ENCODE results near the gene SLC66A1. TPM values are rescaled to one million over a fixed set of nuclear protein-coding genes. Genes with fewer than 3 reads are reported as not detected.

The SLC66A1 gene
- total RNA-seq, 1 donor from 2014 or later: 14.6 TPM

DNA sequence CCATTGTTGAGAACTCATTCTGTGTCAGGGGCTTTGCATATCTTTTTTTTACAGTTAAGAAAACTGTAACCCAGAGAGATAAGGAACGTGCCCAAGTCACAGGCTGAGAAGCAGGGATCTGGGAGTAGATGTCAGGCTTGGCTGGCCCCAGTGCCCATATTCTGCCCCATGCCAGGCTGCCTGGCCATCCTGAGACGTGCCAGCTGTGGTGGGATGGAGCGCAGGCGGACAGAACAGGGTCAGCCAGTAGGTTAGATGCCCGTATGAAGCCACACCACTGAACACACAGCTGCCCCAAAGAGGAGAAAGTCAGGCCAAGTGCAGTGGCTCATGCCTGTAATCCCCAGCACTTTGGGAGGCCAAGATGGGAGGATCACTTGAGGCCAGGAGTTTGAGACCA is 55.9 kb downstream of the SLC66A1 start:
- Histone ChIP-seq H3K36me3 (ENCODE audit: control insufficient read depth in 3 of 3, insufficient read depth in 3 of 3, low read length in 3 of 3) (peaks cover 0 to 10% (median 3%) of the 10 kb centered on the region in 3 donors), H3K4me3 (ENCODE audit: low read length in 3 of 3) (no peak overlapping the region), H3K27ac (ENCODE audit: low read depth, low read length) (no peak overlapping the region), H3K9ac (ENCODE audit: low read depth in 1 of 3, low read length in 3 of 3) (no peak overlapping the region), H3K27me3 (ENCODE audit: control insufficient read depth in 3 of 3, insufficient read depth in 3 of 3, low read length in 3 of 3) (no peaks in the 10 kb centered on the region), H3K9me3 (ENCODE audit: control insufficient read depth in 3 of 3, low read length in 3 of 3) (no peaks in the 10 kb centered on the region), H3K4me1 (ENCODE audit: control insufficient read depth in 3 of 3, insufficient read depth in 3 of 3, low read length in 3 of 3) (peaks cover 12 to 23% (median 15%) of the 10 kb centered on the region in 3 donors)

DNA sequence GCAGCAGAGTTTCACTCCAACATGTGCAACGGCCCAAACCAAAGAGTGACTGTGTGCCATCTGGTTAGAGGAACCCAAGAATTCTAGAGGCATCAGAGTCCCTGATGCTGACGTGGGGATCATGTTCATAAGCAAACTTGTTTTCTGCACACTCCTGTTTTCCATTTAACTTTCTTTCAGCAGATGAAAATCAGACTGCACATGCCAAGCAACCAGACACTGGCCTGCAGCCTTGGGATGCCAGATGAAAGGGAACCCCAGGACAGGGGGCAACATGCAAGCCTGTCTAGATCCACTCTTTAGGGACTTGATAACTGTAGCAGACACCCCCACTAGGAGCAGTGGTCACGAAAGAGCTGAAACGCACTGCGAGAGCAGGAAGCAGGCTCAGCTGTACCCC is 56.8 kb downstream of the SLC66A1 start:
- Histone ChIP-seq H3K27ac (ENCODE audit: low read depth, low read length) (no peak overlapping the region), H3K27me3 (ENCODE audit: control insufficient read depth in 3 of 3, insufficient read depth in 3 of 3, low read length in 3 of 3) (no peaks in the 10 kb centered on the region), H3K9ac (ENCODE audit: low read depth in 1 of 3, low read length in 3 of 3) (no peak overlapping the region)

DNA sequence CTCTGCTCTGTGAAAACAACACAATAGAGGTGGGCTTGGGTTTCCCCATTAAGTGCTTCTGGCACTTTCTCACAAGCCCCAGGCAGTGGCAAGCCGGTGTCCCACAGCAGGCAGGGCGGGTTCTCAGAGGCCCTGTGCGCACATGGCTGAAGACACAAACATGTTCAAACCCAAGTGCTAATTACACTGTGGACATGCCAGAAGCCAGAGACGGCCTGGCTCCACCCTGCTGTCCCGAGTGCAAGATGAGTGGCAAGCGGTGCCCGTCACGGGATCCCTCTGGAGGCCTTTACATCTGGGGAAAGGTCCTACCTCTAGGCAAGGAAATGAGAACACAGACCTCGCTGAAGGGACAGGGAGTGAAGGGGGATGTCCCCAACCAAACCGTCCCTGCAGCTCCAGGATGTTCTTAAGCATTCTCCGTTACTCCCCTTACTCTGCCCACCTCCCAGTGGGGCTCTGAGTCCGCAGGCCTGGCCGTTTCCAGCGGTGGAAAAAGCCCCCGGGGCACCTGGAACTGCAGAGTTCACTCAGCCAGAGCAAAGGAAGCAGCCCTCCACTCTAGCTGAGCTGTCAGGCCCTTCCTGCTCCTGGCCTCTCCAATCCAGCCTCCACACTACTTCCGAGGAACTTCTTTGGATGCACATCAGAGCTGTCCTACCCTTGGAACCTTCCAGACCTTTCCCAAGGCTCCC is 57.4 kb downstream of the SLC66A1 start:
- H3K4me3 ChIP-seq (ENCODE audit: low read length in 3 of 3): no peak overlapping the region
- H3K9ac ChIP-seq (ENCODE audit: low read depth in 1 of 3, low read length in 3 of 3): peak overlapping the region in 1 of 3 donors; percentile 25
- peaks cover 12 to 21% (median 14%) of the 10 kb centered on the region in 3 donors for H3K4me1 ChIP-seq (ENCODE audit: control insufficient read depth in 3 of 3, insufficient read depth in 3 of 3, low read length in 3 of 3)
- no peak overlapping the region for H3K27ac ChIP-seq (ENCODE audit: low read depth, low read length)
- H3K9me3 ChIP-seq (ENCODE audit: control insufficient read depth in 3 of 3, low read length in 3 of 3): no peaks in the 10 kb centered on the region
- H3K27me3 ChIP-seq (ENCODE audit: control insufficient read depth in 3 of 3, insufficient read depth in 3 of 3, low read length in 3 of 3): no peaks in the 10 kb centered on the region
- H3K36me3 ChIP-seq (ENCODE audit: control insufficient read depth in 3 of 3, insufficient read depth in 3 of 3, low read length in 3 of 3): peaks cover 0 to 11% (median 5%) of the 10 kb centered on the region in 3 donors

More for the DNA sequence above, 56.8 kb downstream of the SLC66A1 start:
- Histone ChIP-seq H3K4me3 (ENCODE audit: low read length in 3 of 3) (no peak overlapping the region), H3K36me3 (ENCODE audit: control insufficient read depth in 3 of 3, insufficient read depth in 3 of 3, low read length in 3 of 3) (peaks cover 0 to 11% (median 3%) of the 10 kb centered on the region in 3 donors), H3K9me3 (ENCODE audit: control insufficient read depth in 3 of 3, low read length in 3 of 3) (no peaks in the 10 kb centered on the region), H3K4me1 (ENCODE audit: control insufficient read depth in 3 of 3, insufficient read depth in 3 of 3, low read length in 3 of 3) (peaks cover 15 to 17% (median 15%) of the 10 kb centered on the region in 3 donors)

DNA sequence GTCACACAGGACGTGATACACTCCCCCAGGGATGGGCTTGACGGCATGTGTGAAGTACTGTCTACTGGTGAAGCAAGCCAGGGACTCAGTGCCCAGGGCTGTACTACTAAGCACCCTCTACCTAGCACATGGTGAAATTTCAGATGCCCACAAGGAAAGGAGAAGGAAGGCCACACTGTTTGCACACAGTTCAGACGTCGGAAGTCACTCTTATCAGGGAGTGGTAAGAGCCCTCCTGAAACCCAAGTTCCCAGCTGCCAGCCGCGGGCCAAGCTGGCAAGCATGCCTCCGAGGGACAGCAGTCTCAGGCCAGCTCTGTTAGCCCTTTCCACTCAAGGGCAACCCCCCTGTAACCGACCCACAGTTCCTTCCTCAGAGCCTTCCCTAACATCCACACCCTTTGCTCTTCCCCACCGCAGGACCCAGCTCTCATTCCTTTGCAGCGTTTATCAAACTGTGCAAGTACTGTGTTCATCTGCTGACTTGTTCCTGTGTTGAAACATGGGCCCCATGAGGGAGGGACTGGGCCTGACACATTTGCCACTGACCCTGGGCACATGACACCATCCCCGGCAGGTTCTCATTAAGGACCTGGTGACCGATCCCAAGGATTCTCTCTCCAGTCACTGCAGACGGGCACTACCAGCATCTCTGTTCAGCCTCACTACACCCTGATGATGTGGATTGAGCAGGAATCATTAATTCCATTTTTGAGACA is 58.5 kb downstream of the SLC66A1 start:
- H3K36me3 ChIP-seq (ENCODE audit: control insufficient read depth in 3 of 3, insufficient read depth in 3 of 3, low read length in 3 of 3): peaks cover 8 to 15% (median 10%) of the 10 kb centered on the region in 3 donors
- H3K4me3 ChIP-seq (ENCODE audit: low read length in 3 of 3): no peak overlapping the region
- no peaks in the 10 kb centered on the region for H3K9me3 ChIP-seq (ENCODE audit: control insufficient read depth in 3 of 3, low read length in 3 of 3)
- peaks cover 14 to 23% (median 16%) of the 10 kb centered on the region in 3 donors for H3K4me1 ChIP-seq (ENCODE audit: control insufficient read depth in 3 of 3, insufficient read depth in 3 of 3, low read length in 3 of 3)
- H3K27ac ChIP-seq (ENCODE audit: low read depth, low read length): no peak overlapping the region
- no peaks in the 10 kb centered on the region for H3K27me3 ChIP-seq (ENCODE audit: control insufficient read depth in 3 of 3, insufficient read depth in 3 of 3, low read length in 3 of 3)
- H3K9ac ChIP-seq (ENCODE audit: low read depth in 1 of 3, low read length in 3 of 3): no peak overlapping the region

DNA sequence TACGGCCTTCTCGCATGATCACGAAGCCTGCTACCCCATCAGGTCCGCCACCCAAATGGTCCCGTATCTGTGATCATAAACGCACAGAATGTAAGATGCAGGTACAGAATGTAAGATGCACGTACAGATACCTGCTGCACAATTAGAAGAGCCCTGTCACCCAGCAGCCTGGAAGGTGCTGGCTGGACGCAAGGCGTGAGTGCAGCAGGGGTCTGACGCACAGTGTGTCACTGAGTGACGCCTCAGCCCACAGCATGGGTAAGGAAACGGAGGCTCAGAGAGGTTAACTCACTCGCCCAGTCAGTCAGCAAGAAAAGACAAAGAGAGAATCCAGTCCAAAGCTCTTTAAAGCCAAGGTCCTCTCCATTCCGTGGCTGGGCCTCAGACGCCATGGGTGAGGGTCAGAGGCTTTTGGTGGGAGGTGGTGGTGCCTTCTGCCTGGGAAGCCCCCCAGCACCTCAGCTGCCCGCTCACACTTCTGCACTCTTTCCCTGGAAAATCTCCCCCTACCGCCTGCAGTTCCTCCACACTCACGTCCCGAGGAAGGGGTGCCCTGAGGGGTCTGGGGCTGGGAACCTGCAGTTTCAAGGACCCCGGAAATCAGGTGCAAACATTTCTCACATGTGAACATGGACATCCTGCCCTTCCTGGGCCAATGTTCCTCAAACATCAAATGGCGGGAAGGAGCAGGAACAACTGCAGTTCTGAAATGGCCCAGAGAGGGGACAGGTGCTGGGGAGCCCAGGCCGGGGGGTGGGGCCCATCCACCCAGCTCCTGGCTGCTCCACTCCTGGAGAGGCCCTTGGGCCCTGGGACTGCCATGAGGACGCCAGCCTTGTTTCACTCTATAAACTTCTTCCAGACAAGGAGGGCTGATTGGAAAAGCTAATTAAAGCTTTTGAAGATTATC is 59.4 kb downstream of the SLC66A1 start:
- H3K4me3 ChIP-seq (ENCODE audit: low read length in 3 of 3): no peak overlapping the region
- no peaks in the 10 kb centered on the region for H3K9me3 ChIP-seq (ENCODE audit: control insufficient read depth in 3 of 3, low read length in 3 of 3)
- peak overlapping the region in 1 of 3 donors; percentile 16 for H3K9ac ChIP-seq (ENCODE audit: low read depth in 1 of 3, low read length in 3 of 3)
- H3K27me3 ChIP-seq (ENCODE audit: control insufficient read depth in 3 of 3, insufficient read depth in 3 of 3, low read length in 3 of 3): no peaks in the 10 kb centered on the region
- no peak overlapping the region for H3K27ac ChIP-seq (ENCODE audit: low read depth, low read length)
- peaks cover 15 to 17% (median 17%) of the 10 kb centered on the region in 3 donors for H3K36me3 ChIP-seq (ENCODE audit: control insufficient read depth in 3 of 3, insufficient read depth in 3 of 3, low read length in 3 of 3)
- H3K4me1 ChIP-seq (ENCODE audit: control insufficient read depth in 3 of 3, insufficient read depth in 3 of 3, low read length in 3 of 3): peaks cover 14 to 23% (median 16%) of the 10 kb centered on the region in 3 donors

DNA sequence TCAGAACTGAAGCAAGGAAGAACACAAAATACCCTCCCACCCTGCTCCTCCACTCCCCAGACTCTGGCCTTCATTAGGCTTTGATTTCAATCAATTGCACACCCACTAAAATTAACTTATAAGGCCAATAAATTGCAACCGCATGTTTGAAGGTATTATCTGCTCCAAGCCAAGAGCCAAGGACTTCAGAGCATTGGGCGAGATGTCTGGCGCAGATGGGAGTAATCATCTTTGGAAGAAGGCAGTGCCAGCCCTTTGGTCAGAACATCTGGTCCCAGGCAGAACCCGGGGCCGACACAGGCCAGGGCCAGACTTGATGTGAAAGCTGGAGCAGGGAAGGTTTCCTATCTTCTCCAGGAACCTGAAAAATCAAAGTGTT is 60.0 kb downstream of the SLC66A1 start:
- no peak overlapping the region for H3K27ac ChIP-seq (ENCODE audit: low read depth, low read length)
- no peak overlapping the region for H3K9ac ChIP-seq (ENCODE audit: low read depth in 1 of 3, low read length in 3 of 3)
- peaks cover 12 to 23% (median 13%) of the 10 kb centered on the region in 3 donors for H3K4me1 ChIP-seq (ENCODE audit: control insufficient read depth in 3 of 3, insufficient read depth in 3 of 3, low read length in 3 of 3)
- no peaks in the 10 kb centered on the region for H3K27me3 ChIP-seq (ENCODE audit: control insufficient read depth in 3 of 3, insufficient read depth in 3 of 3, low read length in 3 of 3)
- H3K36me3 ChIP-seq (ENCODE audit: control insufficient read depth in 3 of 3, insufficient read depth in 3 of 3, low read length in 3 of 3): peaks cover 16 to 24% (median 18%) of the 10 kb centered on the region in 3 donors
- H3K9me3 ChIP-seq (ENCODE audit: control insufficient read depth in 3 of 3, low read length in 3 of 3): no peaks in the 10 kb centered on the region
- no peak overlapping the region for H3K4me3 ChIP-seq (ENCODE audit: low read length in 3 of 3)

DNA sequence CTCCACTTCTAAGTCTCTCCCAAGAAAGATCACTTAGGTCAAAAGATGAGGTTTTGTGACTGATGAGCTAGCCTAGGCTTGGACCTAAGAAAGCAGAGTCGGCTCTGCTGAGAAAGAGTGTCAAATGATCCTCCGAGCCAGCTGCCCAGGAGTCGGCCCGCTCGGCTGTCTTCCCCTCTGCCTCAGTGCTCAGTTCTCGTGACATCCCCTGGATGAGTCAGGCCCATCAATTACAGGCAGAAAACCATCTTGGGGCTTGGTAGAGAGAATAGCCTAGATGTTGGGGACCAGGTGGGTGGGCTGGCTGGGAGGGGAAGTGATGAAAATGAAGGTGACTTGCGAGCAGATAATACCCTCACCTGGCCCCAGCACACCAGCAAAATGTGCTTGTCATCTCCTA is 60.5 kb downstream of the SLC66A1 start:
- Histone ChIP-seq H3K27me3 (ENCODE audit: control insufficient read depth in 3 of 3, insufficient read depth in 3 of 3, low read length in 3 of 3) (no peaks in the 10 kb centered on the region), H3K27ac (ENCODE audit: low read depth, low read length) (no peak overlapping the region), H3K4me1 (ENCODE audit: control insufficient read depth in 3 of 3, insufficient read depth in 3 of 3, low read length in 3 of 3) (peaks cover 8 to 23% (median 10%) of the 10 kb centered on the region in 3 donors), H3K4me3 (ENCODE audit: low read length in 3 of 3) (no peak overlapping the region), H3K36me3 (ENCODE audit: control insufficient read depth in 3 of 3, insufficient read depth in 3 of 3, low read length in 3 of 3) (peaks cover 19 to 27% (median 21%) of the 10 kb centered on the region in 3 donors), H3K9ac (ENCODE audit: low read depth in 1 of 3, low read length in 3 of 3) (no peak overlapping the region), H3K9me3 (ENCODE audit: control insufficient read depth in 3 of 3, low read length in 3 of 3) (no peaks in the 10 kb centered on the region)

DNA sequence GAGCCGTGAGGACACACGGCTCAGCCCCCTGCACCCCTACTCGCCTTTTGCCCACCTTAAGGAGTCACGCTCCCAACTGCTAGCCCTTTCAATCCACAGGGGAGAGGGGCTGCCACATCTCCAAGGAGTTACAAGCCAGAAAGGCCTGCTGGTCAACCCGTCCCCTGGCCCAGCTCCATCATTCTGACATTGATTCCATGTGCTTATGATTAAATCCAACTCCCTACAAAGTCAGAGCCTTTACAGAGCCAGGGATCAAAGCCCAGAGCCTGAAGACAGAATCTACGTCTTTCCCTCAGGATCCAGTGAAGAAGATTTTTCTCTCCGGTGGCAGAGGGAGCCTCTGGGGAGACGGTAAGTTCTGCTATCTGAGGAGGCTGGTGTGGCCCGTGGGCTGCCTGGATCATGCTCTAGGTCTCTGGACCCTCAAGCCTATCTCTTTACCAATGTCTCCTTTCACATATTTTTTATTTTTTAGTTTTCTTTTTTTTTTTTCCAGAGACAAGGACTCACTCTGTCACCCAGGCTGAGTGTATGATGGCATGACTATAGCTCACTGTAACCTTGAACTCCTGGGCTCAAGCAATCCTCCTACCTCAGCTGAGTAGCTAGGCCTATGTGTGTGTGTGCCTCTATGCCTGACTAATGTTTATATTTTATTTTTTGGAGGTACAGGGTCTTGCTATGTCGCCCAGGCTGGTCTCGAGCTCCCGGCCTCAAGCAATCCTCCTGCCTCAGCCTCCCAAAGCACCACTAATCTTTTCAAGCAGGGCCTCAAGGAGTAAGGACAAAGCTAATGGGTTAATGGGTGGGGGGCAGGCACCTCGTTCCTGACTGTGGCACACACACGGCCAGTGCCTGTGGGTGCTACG is 61.3 kb downstream of the SLC66A1 start:
- Histone ChIP-seq H3K27me3 (ENCODE audit: control insufficient read depth in 3 of 3, insufficient read depth in 3 of 3, low read length in 3 of 3) (no peaks in the 10 kb centered on the region), H3K27ac (ENCODE audit: low read depth, low read length) (no peak overlapping the region), H3K36me3 (ENCODE audit: control insufficient read depth in 3 of 3, insufficient read depth in 3 of 3, low read length in 3 of 3) (peaks cover 25 to 36% (median 30%) of the 10 kb centered on the region in 3 donors), H3K9ac (ENCODE audit: low read depth in 1 of 3, low read length in 3 of 3) (peak overlapping the region in 1 of 3 donors; percentile 20), H3K4me1 (ENCODE audit: control insufficient read depth in 3 of 3, insufficient read depth in 3 of 3, low read length in 3 of 3) (peaks cover 6 to 23% (median 10%) of the 10 kb centered on the region in 3 donors), H3K9me3 (ENCODE audit: control insufficient read depth in 3 of 3, low read length in 3 of 3) (no peaks in the 10 kb centered on the region), H3K4me3 (ENCODE audit: low read length in 3 of 3) (no peak overlapping the region)

Data from skeletal muscle tissue (tissue), 4 donors.